Measurements from ENCODE around the gene TPM1. TPM values are rescaled to one million over a fixed set of nuclear protein-coding genes. Genes with fewer than 3 reads are reported as not detected.

TPM1 gene
- total and polyA plus RNA-seq, 10 of the 15 experiments (the other 5 are each of a cell fraction or from before 2014, with no cell fraction given) = 0.43 to 10.0 (median 2.4) TPM

DNA sequence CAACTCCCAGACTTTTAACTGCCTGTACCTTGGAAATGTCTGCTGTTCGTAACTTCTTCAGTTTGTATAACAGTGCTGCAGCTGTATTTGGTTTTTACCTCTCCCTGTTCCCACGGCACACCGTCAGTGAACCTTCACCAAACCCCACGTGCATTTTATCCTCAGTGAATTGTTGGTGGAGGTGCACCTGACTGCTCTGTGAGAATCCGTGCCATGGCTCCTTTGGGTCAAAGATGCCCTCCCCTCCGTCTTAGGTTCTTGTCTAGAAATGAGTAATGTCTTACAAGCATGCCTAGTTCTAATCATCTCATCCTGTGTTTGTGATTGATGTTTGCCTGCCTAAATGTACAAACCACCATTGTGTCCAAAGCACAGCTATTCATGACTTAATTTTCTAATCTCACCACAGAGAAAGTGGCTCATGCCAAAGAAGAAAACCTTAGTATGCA is 28.2 kb downstream of the TPM1 start (continued):
- TF ChIP-seq, protein P1, sequence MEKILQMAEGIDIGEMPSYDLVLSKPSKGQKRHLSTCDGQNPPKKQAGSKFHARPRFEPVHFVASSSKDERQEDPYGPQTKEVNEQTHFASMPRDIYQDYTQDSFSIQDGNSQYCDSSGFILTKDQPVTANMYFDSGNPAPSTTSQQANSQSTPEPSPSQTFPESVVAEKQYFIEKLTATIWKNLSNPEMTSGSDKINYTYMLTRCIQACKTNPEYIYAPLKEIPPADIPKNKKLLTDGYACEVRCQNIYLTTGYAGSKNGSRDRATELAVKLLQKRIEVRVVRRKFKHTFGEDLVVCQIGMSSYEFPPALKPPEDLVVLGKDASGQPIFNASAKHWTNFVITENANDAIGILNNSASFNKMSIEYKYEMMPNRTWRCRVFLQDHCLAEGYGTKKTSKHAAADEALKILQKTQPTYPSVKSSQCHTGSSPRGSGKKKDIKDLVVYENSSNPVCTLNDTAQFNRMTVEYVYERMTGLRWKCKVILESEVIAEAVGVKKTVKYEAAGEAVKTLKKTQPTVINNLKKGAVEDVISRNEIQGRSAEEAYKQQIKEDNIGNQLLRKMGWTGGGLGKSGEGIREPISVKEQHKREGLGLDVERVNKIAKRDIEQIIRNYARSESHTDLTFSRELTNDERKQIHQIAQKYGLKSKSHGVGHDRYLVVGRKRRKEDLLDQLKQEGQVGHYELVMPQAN (conservative IDR thresholded peaks at IDR 0.05) = no peak
- TF ChIP-seq EZH2 (IDR thresholded peaks at IDR 0.05; ENCODE audit: borderline replicate concordance, control insufficient read depth, low read depth, low read length) (no peak), BCL11A (IDR thresholded peaks at IDR 0.05; ENCODE audit: low read depth, low read length) (0 out of 2 replicates have a peak, but pooled peaks have one; percentile 39), SUZ12 (IDR thresholded peaks at IDR 0.05; ENCODE audit: unreplicated experiment) (no peak), FOXK2 (IDR thresholded peaks at IDR 0.05) (no peak), GATAD2B (conservative IDR thresholded peaks at IDR 0.05; ENCODE audit: low read depth) (no peak), KLF5 (IDR thresholded peaks at IDR 0.05; ENCODE audit: partially characterized antibody) (no peak), ZBTB4 (CRISPR knock-in tag; IDR thresholded peaks at IDR 0.05) (no peak), SUPT20H (IDR thresholded peaks at IDR 0.05; ENCODE audit: borderline replicate concordance, control insufficient read depth, low read depth, low read length) (no peak), ETV6 (conservative IDR thresholded peaks at IDR 0.05 in 1 of 2, IDR thresholded peaks at IDR 0.05 in 1 of 2; ENCODE audit: borderline replicate concordance in 1 of 2, low read depth in 1 of 2) (no peak), TARDBP (IDR thresholded peaks at IDR 0.05; ENCODE audit: borderline replicate concordance) (no peak), EP300 (IDR thresholded peaks at IDR 0.05; ENCODE audit: borderline replicate concordance in 1 of 2, control insufficient read depth in 1 of 2, low read depth in 2 of 2, low read length in 2 of 2) (no peak), ATF7 (IDR thresholded peaks at IDR 0.05; ENCODE audit: low read depth) (peak; percentile 31; the same call in 1 of the 2 replicates), CHD4 (IDR thresholded peaks at IDR 0.05) (no peak), CEBPB (IDR thresholded peaks at IDR 0.05; ENCODE audit: borderline replicate concordance in 1 of 2, low read depth in 2 of 2, low read length in 2 of 2) (no peak)
- TF ChIP-seq, protein P2, sequence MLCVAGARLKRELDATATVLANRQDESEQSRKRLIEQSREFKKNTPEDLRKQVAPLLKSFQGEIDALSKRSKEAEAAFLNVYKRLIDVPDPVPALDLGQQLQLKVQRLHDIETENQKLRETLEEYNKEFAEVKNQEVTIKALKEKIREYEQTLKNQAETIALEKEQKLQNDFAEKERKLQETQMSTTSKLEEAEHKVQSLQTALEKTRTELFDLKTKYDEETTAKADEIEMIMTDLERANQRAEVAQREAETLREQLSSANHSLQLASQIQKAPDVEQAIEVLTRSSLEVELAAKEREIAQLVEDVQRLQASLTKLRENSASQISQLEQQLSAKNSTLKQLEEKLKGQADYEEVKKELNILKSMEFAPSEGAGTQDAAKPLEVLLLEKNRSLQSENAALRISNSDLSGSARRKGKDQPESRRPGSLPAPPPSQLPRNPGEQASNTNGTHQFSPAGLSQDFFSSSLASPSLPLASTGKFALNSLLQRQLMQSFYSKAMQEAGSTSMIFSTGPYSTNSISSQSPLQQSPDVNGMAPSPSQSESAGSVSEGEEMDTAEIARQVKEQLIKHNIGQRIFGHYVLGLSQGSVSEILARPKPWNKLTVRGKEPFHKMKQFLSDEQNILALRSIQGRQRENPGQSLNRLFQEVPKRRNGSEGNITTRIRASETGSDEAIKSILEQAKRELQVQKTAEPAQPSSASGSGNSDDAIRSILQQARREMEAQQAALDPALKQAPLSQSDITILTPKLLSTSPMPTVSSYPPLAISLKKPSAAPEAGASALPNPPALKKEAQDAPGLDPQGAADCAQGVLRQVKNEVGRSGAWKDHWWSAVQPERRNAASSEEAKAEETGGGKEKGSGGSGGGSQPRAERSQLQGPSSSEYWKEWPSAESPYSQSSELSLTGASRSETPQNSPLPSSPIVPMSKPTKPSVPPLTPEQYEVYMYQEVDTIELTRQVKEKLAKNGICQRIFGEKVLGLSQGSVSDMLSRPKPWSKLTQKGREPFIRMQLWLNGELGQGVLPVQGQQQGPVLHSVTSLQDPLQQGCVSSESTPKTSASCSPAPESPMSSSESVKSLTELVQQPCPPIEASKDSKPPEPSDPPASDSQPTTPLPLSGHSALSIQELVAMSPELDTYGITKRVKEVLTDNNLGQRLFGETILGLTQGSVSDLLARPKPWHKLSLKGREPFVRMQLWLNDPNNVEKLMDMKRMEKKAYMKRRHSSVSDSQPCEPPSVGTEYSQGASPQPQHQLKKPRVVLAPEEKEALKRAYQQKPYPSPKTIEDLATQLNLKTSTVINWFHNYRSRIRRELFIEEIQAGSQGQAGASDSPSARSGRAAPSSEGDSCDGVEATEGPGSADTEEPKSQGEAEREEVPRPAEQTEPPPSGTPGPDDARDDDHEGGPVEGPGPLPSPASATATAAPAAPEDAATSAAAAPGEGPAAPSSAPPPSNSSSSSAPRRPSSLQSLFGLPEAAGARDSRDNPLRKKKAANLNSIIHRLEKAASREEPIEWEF (IDR thresholded peaks at IDR 0.05; ENCODE audit: insufficient replicate concordance, low read depth, low read length) = no peak

Data from GM12878 (cell line).